Stimulated activated naive B cell treated with anti-CD40 and anti-IgM and Interleukin-4, amounts not matched to agents 10 μg/mL and 1 μg/mL and 100 μg/mL, for 72 hours (primary cell): Measurements from ENCODE around the gene GGNBP2.

Experiments
- ATAC-seq, 2 donors: fragments of 150-1000 bp; cut with Tn5 transposase; replicated peaks; 2 replicates each; pipeline ENCODE4 v1.10.0; 2021; ENCODE audit warnings: moderate library complexity in 1 of 2
- DNase-seq: peaks from one replicate; pipeline ENCODE4 v3.0.0; 2021
- H3K27ac Mint-ChIP-seq: one replicate; pipeline ENCODE4 v1.8.0; 2022; ENCODE audit warnings: mild to moderate bottlenecking, mixed read lengths
- H3K27me3 Mint-ChIP-seq, 2 donors: one replicate each; pipeline ENCODE4 v1.8.0; 2022; ENCODE audit warnings: mixed read lengths in 2 of 2
- H3K36me3 Mint-ChIP-seq, 2 donors: one replicate each; pipeline ENCODE4 v1.8.0; 2022; ENCODE audit warnings: mixed read lengths in 2 of 2, mild to moderate bottlenecking in 1 of 2
- H3K4me1 Mint-ChIP-seq, 2 donors: one replicate each; pipeline ENCODE4 v1.8.0; 2022; ENCODE audit warnings: mixed read lengths in 2 of 2, mild to moderate bottlenecking in 1 of 2
- H3K4me3 Mint-ChIP-seq, 2 donors: one replicate each; pipeline ENCODE4 v1.8.0; 2022; ENCODE audit warnings: mild to moderate bottlenecking in 2 of 2, mixed read lengths in 2 of 2, moderate library complexity in 1 of 2
- H3K9me3 Mint-ChIP-seq, 2 donors: one replicate each; pipeline ENCODE4 v1.8.0; 2022; ENCODE audit warnings: mixed read lengths in 2 of 2, mild to moderate bottlenecking in 1 of 2

Gene GGNBP2

DNA sequence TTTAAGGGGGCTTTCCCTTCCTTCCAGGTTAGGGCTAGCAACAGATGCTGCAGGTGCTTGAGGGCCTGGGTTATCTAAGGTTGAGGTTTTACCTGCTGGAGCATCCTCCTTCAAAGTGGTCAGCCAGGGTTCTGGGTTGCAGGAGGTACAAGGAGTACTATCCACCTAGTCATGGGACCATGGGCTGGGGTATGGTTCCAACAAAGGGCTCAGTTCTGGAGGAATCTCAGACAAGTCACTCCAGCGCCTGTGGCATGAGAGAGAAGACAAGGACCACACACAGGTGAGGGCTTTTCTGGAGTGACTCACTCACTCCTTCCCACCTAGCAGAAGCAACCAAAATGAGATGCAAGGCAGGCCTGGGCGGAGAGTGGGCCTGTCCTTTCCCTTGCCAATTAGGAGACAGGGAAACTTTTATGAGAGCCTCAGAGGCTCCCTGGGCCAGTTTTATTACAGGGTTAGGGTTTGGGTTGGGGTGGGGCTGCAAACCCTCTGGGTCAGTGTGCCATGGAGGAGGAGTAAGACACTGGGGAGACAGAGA lies 12.2 kb upstream of the GGNBP2 start:
- Mint-ChIP-seq H3K4me3 (peak overlapping the region; percentile 9 to 32), H3K4me1 (peaks cover 27 to 48% of the 10 kb centered on the region in 2 donors), H3K36me3 (peaks cover 38 to 58% of the 10 kb centered on the region in 2 donors), H3K9me3 (no peaks in the 10 kb centered on the region), H3K27ac (peak overlapping the region; percentile 71), H3K27me3 (no peaks in the 10 kb centered on the region)
- DNase-seq (no peak), ATAC-seq (no peak)

GRCh38 chr17:36533935-36534839 lies 10.5 kb upstream of the GGNBP2 start:
- Mint-ChIP-seq H3K27me3 (no peaks in the 10 kb centered on the region), H3K4me1 (peaks cover 25 to 46% of the 10 kb centered on the region in 2 donors), H3K27ac (peak overlapping the region; percentile 99), H3K4me3 (peak overlapping the region; percentile 95 to 96), H3K36me3 (peaks cover 29 to 49% of the 10 kb centered on the region in 2 donors), H3K9me3 (no peaks in the 10 kb centered on the region)
- peak; percentile 41 to 43 for ATAC-seq
- DNase-seq = peak; percentile 58

DNA sequence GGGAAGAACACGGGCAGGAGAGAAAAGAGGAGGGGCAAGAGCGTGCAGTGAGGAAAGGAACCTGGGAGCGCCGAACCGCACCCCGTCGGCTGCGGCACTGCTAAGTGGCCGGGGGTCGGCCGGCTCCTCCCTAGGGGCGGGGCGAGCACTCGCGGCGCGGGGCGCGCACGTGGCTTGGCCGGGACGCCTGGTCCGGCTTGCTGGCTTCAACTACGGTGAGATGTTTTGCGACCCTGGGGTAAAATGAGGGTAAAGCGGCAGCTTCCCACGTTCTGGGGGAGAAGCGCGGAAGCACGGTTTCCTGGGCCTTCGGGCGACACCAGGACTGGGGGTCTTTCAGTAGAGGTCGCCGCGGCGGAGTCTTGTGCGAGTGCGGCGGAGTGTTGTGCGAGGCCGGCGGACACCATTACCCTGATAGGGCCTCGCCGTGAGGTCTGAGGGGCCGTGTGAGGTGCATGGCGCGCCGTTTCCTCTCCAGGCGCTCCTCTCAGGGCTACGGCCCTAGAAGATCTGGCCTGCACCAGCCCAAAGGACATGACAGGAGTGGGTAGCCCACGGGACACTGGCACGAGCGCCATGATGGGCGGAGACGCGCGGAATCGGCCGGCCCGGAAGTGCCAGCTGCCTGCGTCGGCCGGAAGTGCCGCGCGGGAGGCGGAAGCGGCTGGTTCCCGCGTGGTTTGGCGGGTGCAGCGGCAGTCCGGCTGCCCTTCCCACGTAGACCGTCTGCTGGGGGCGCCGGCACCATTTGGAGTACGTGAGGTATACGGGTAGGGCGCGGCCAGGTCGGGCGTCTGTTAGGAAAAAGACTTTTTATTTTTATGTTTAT lies 9.7 kb upstream of the GGNBP2 start, which contains the start of the genes MYO19 and PIGW:
Gene MYO19 (minus strand): TSS at position 29 of the 829 bp plus-strand sequence. CDS start 2,330 bp downstream, outside the sequence.
Gene PIGW (plus strand): TSS at position 148 of the 829 bp plus-strand sequence. CDS start 2,115 bp downstream, outside the sequence.
- Mint-ChIP-seq H3K9me3 (no peaks in the 10 kb centered on the region), H3K36me3 (peaks cover 28 to 49% of the 10 kb centered on the region in 2 donors), H3K4me3 (peak within 1 kb of the TSS; percentile 95 to 96), H3K27ac (peak within 1 kb of the TSS; percentile 99), H3K27me3 (no peaks in the 10 kb centered on the region), H3K4me1 (peaks cover 25 to 47% of the 10 kb centered on the region in 2 donors)
- DNase-seq = peak; percentile 89
- ATAC-seq = peak; percentile 87 to 89

GRCh38 chr17:36535669-36536081 lies 9.0 kb upstream of the GGNBP2 start:
- peak; percentile 31 to 33 for ATAC-seq
- Mint-ChIP-seq H3K9me3 (no peaks in the 10 kb centered on the region), H3K27me3 (no peaks in the 10 kb centered on the region), H3K36me3 (peaks cover 28 to 49% of the 10 kb centered on the region in 2 donors), H3K4me3 (peak overlapping the region; percentile 95 to 96), H3K27ac (peak overlapping the region; percentile 99), H3K4me1 (peaks cover 25 to 48% of the 10 kb centered on the region in 2 donors)
- no peak for DNase-seq

DNA sequence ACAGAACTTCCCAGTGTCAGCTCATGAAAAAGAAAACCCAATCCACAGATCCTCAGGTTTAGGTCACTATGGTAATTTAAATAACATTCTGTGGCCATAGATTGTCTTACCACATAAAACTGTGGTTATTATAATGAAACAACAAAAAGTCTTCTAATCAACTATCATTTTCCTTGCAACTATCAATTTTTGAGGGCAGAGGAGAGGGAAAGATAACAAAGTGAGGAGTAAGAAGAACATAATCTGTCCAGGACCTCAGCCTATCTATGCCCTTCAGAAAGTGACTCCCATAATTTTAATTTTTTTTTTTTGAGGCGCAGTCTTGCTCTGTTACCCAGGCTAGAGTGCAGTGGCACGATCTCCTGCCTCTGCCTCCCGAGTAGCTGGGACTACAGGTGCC lies 4.0 kb upstream of the GGNBP2 start:
- peak overlapping the region; percentile 28 for H3K27ac Mint-ChIP-seq
- peaks cover 8 to 19% of the 10 kb centered on the region in 2 donors for H3K4me1 Mint-ChIP-seq
- no peak overlapping the region for H3K4me3 Mint-ChIP-seq
- H3K27me3 Mint-ChIP-seq = no peaks in the 10 kb centered on the region
- ATAC-seq (no peak), DNase-seq (no peak)
- peaks cover 14 to 28% of the 10 kb centered on the region in 2 donors for H3K36me3 Mint-ChIP-seq
- no peaks in the 10 kb centered on the region for H3K9me3 Mint-ChIP-seq

DNA sequence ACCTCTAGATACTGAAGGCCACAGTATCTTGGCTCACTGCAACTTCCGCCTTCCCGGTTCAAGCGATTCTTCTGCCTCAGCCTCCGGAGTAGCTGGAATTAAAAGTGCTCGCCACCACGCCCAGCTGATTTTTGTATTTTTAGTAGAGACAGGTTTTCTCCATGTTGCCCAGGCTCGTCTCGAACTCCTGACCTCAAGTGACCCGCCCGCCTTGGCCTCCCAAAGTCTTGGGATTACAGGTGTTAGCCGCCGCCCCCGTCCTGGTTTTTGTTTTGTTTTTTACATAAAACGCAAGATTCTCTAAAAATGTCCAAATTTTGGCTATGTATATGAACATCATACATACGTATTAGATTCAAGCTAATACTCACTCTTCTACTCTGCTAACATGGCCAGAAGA lies 2.0 kb upstream of the GGNBP2 start:
- Mint-ChIP-seq H3K4me3 (peak overlapping the region in 1 of 2 donors; percentile 89), H3K27me3 (no peaks in the 10 kb centered on the region), H3K4me1 (peaks cover 3 to 14% of the 10 kb centered on the region in 2 donors), H3K27ac (no peak overlapping the region), H3K9me3 (no peaks in the 10 kb centered on the region), H3K36me3 (peaks cover 12 to 22% of the 10 kb centered on the region in 2 donors)
- DNase-seq (no peak), ATAC-seq (no peak)

DNA sequence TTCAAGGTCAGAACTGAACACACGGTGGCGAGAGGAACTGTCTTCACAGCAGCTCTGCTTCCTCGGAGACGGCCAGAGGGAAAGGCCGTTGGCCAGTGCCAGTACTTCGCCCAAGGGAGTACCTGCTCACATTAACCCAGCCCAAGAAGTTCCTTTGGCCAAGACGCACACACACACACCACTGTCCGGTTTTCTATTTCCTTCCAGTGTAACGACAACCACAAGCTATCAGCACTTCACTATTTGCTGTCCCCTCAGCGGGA lies 744 bp upstream of the GGNBP2 start:
- H3K27ac Mint-ChIP-seq = peak overlapping the region; percentile 98
- DNase-seq (peak; percentile 34), ATAC-seq (peak; percentile 3 to 5)
- peak overlapping the region; percentile 89 to 95 for H3K4me3 Mint-ChIP-seq
- H3K9me3 Mint-ChIP-seq = no peaks in the 10 kb centered on the region
- peaks cover 15 to 27% of the 10 kb centered on the region in 2 donors for H3K36me3 Mint-ChIP-seq
- H3K4me1 Mint-ChIP-seq = peaks cover 9 to 20% of the 10 kb centered on the region in 2 donors
- no peaks in the 10 kb centered on the region for H3K27me3 Mint-ChIP-seq

GRCh38 chr17:36545077-36545464 lies 352 bp downstream of the GGNBP2 start:
- Mint-ChIP-seq H3K27me3 (no peaks in the 10 kb centered on the region), H3K4me3 (peak overlapping the region; percentile 89 to 95), H3K27ac (peak overlapping the region; percentile 98), H3K36me3 (peaks cover 14 to 24% of the 10 kb centered on the region in 2 donors), H3K4me1 (peaks cover 7 to 20% of the 10 kb centered on the region in 2 donors), H3K9me3 (no peaks in the 10 kb centered on the region)
- DNase-seq = no peak
- ATAC-seq = no peak

DNA sequence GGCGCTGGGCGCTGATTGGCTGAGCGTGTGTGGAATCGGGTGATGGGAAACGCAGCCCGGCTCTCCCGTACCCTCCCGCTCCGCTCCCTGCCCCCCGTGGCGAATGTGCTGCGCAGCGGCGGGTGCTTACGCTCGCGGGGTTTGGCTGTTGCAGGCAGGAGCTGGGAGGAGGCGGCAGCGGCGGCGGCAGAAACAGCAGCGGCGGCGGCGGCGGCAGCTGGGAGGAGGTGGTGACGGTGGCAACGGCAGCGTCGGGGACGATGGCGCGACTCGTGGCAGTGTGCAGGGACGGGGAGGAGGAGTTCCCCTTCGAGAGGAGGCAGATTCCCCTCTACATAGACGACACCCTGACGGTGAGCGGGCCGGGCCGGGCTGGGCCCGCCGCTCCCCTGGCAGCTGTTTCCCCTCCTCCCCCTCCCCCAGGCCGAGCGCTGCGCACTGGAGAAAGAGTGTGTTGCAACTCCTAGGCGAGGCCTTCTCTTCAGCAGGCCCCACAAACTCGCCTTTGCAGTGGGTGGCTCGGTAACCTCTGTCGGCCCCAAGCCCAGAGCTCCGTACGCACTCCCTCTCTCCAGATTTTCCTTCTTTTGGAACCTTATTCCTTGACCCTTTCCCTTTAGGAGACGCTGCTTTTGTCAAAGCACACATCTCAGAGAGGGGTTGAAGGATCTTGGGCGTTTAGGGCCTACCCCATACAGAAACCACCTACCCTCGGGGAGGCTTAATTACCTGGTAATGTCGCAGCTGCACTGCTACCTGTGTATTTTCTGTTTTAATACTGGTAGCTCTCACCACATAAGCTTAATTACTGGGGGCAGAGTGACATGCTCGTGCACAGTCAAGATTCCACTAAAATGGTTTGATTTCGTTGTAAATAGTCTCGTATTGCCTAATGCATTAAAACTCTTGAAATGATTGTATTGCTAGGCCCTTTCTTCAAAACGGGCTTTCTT lies 1.0 kb downstream of the GGNBP2 start:
- Mint-ChIP-seq H3K4me3 (peak overlapping the region; percentile 89 to 92), H3K27me3 (no peaks in the 10 kb centered on the region), H3K4me1 (peaks cover 12 to 26% of the 10 kb centered on the region in 2 donors), H3K36me3 (peaks cover 17 to 27% of the 10 kb centered on the region in 2 donors), H3K27ac (peak overlapping the region; percentile 97), H3K9me3 (no peaks in the 10 kb centered on the region)
- ATAC-seq (peak; percentile 77 to 80), DNase-seq (peak; percentile 97)

GRCh38 chr17:36546418-36547093 lies 1.8 kb downstream of the GGNBP2 start:
- Mint-ChIP-seq H3K4me1 (peaks cover 14 to 31% of the 10 kb centered on the region in 2 donors), H3K9me3 (no peaks in the 10 kb centered on the region), H3K27ac (peak overlapping the region; percentile 97), H3K27me3 (no peaks in the 10 kb centered on the region), H3K4me3 (peak overlapping the region; percentile 89 to 92), H3K36me3 (peaks cover 18 to 30% of the 10 kb centered on the region in 2 donors)
- DNase-seq = no peak
- no peak for ATAC-seq

DNA sequence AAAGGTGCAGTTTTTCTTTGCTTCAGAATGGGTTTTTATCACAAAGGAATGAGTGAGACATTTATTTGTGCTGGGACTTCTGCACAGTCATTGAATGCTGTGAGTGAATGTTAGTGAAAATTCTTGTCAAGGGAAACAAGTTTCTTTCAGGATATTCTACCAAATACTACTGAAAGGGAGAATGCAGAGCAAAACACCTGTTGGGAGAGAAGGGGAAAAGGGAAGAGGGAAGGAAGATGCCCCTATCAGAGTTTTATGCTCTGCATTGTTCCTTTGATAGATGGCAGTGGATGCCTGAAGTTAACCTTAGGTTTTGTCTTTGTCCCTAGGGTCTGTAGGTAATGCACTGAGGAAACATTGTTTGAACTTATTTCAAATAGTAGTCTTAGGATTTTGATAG lies 3.1 kb downstream of the GGNBP2 start:
- Mint-ChIP-seq H3K9me3 (no peaks in the 10 kb centered on the region), H3K4me3 (peak overlapping the region; percentile 35 to 42), H3K36me3 (peaks cover 18 to 30% of the 10 kb centered on the region in 2 donors), H3K27ac (peak overlapping the region; percentile 86), H3K27me3 (no peaks in the 10 kb centered on the region), H3K4me1 (peaks cover 14 to 35% of the 10 kb centered on the region in 2 donors)
- ATAC-seq (no peak), DNase-seq (no peak)

GRCh38 chr17:36550491-36551417 lies 6.0 kb downstream of the GGNBP2 start:
- peaks cover 22 to 45% of the 10 kb centered on the region in 2 donors for H3K4me1 Mint-ChIP-seq
- peak overlapping the region; percentile 88 for H3K27ac Mint-ChIP-seq
- H3K4me3 Mint-ChIP-seq = peak overlapping the region; percentile 47 to 57
- no peaks in the 10 kb centered on the region for H3K27me3 Mint-ChIP-seq
- no peak for DNase-seq
- H3K36me3 Mint-ChIP-seq = peaks cover 19 to 29% of the 10 kb centered on the region in 2 donors
- ATAC-seq = peak; percentile 61 to 76
- no peaks in the 10 kb centered on the region for H3K9me3 Mint-ChIP-seq
